NCI-H1092 (cell line): ENCODE measurements around the gene AP1S1.
"Not testable (repeated sequence)": the region's sequence is repeated elsewhere in the genome, so short reads cannot be mapped to it uniquely, and the experiment has no call there.

ENCODE experiments used
- DNase-seq: peaks from one replicate; lab custom pipeline; 2025; lab: John Stamatoyannopoulos, UW

The AP1S1 gene

GRCh38 chr7:101171442-101171837 lies 17.2 kb downstream of the AP1S1 start:
- no peak for DNase-seq

GRCh38 chr7:101172005-101172853 lies 18.0 kb downstream of the AP1S1 start:
- DNase-seq: peak; percentile 53

- DNase-seq: peak; percentile 91
Measured at GRCh38 chr7:101172854-101173751, 18.8 kb downstream of the AP1S1 start.

GRCh38 chr7:101173752-101174244 lies 19.5 kb downstream of the AP1S1 start:
- no peak for DNase-seq

DNA sequence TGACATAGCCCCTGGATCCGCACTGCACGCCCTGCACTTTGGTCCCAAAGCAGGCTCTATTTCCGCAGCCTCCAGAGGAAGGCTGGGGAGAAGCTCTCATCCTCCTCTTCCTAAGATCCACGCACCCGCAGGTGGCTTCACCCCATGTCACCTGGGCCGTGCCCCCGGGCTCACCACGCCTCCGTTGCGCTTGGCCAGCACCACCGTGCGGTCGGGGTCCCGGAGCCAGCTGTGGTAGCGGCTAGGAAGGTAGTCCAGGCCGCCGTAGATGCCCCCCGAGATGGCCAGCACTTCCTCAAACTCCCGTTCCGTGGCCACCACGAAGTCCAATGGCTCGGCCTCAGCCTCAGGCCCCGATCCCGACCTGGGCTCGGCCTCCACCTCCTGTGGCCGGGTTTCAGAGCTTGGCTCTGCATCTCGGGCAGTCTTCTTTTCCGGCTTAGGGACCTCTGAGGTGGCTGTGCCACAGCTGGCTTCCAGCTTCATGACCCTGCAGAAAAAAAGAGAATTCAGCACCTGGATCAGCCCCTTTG lies 20.1 kb downstream of the AP1S1 start:
- no peak for DNase-seq

GRCh38 chr7:101175664-101176063 lies 21.4 kb downstream of the AP1S1 start:
- no peak for DNase-seq

GRCh38 chr7:101177644-101178043 lies 23.4 kb downstream of the AP1S1 start:
- DNase-seq: no peak

GRCh38 chr7:101179117-101179516 lies 24.8 kb downstream of the AP1S1 start:
- peak; percentile 29 for DNase-seq

DNA sequence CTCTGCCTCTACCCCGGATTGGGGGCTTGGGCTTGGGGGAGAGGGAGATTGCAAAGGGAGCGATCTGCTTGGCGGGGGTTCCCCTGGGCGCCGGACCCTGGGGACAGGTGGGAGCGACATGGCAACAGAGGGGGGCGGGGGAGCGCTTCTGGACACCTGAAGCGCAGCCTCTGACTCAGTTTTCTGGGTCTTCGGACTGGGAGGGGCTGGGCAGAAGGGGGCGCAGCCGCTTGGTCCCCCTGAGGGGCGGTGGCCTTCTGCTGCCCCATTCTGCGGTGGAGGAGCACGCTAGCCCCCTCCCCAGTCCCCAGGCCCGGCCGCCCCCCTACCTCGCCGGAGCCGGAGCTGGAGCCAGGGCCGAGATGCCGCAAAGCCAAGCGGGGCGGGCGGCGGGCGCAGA lies 25.4 kb downstream of the AP1S1 start:
- no peak for DNase-seq

GRCh38 chr7:101180130-101180755 lies 26.0 kb downstream of the AP1S1 start, which contains the start of gene NAT16:
Gene NAT16, minus strand, starts transcription at chr7:101180293. Its CDS starts 5,486 bp downstream, at chr7:101174807.
- no peak for DNase-seq

- DNase-seq: no peak
Measured at GRCh38 chr7:101185258-101185839, 31.1 kb downstream of the AP1S1 start.

DNA sequence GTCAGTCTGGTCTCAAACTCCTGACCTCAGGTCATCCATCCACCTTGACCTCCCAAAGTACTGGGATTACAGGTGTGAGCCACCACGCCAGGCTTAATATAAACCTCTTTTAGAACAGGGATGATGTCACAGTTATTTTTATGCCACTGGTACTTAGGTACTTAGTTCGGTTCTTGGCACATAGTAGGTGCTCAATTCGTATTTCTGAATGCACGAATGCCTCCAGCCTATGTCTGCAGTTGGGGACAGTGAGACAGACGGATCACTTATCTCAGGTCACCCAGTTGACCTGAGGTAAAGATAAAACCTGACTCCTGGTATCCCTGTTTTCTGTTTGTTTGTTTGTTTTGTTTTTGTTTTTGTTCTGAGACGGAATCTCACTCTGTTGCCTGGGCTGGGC lies 31.9 kb downstream of the AP1S1 start:
- DNase-seq: no peak

GRCh38 chr7:101186844-101187428 lies 32.7 kb downstream of the AP1S1 start:
- no peak for DNase-seq

- DNase-seq: no peak
Measured at GRCh38 chr7:101189109-101189508, 34.8 kb downstream of the AP1S1 start.

- DNase-seq: no peak
Measured at GRCh38 chr7:101195884-101196283, 41.6 kb downstream of the AP1S1 start.

- DNase-seq: no peak
Measured at GRCh38 chr7:101197991-101198390, 43.7 kb downstream of the AP1S1 start.

- DNase-seq: no peak
Measured at GRCh38 chr7:101198476-101198875, 44.2 kb downstream of the AP1S1 start.

DNA sequence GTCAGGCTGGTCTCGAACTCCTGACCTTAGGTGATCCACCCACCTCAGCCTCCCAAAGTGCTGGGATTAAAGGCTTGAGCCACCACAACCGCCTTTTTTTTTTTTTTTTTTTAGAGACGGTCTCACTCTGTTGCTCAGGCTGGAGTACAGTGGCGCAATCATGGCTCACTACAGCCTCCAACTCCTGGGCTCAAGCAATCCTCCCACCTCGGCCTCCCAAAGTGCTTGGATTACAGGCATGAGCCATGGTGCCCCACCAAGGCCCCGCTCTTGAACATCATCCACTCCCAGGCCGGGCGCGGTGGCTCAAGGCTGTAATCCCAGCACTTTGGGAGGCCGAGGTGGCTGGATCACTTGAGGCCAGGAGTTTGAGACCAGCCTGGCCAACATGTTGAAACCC lies 45.2 kb downstream of the AP1S1 start:
- DNase-seq: not testable (repeated sequence)

GRCh38 chr7:101200504-101200861 lies 46.2 kb downstream of the AP1S1 start:
- DNase-seq: no peak

DNA sequence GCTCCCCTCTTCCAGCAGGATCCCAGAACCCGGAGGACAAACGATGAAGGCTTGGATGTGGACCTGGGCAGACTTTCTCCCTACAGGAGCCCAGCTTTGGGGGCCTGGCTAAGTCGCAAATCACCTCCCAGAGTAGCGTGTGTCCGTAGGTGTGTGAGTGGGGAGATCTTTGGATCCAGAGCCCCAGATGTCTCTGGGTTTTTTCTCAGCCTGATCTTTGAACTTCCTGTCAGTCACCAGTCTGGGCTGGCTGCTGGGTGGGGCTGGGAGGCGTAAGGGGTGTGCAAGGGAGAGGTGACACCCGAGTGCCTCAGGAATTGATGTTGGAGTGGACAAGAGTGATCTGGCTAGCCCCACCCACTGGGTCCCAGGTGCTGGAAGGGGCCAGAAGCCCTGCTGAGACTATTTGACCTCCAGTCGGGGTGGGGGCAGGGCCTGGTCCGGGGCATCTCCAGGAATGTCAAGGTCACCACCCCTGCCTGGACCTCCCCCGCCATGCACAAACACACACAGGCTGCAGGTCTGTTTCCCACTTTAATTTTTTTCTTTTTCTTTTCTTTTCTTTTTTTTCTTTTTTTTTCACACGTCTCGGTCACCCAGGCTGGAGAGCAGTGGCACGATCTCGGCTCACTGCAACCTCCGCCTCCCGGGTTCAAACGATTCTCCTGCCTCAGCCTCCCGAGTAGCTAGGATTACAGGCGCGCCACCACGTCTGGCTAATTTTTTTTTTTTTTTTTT lies 46.8 kb downstream of the AP1S1 start, which contains the start of gene MOGAT3:
TSS of gene MOGAT3 (minus strand) at position 175 of the 738 bp plus-strand sequence. CDS start 182 bp downstream, outside the sequence.
- DNase-seq: no peak
